Measurements from ENCODE around the gene FAM24A. TPM values are rescaled to one million over a fixed set of nuclear protein-coding genes. Genes with fewer than 3 reads are reported as not detected.
A peak's percentile ranks its signal among the peaks of the same experiment; 100 is the strongest.

Gene FAM24A
- polyA plus RNA-seq, 4 donors = not detected

GRCh38 chr10:122915700-122916099 is 5.3 kb downstream of the FAM24A start:
- DNase-seq (ENCODE audit: low read depth in 4 of 4, low spot score in 2 of 4) = no peak

DNA sequence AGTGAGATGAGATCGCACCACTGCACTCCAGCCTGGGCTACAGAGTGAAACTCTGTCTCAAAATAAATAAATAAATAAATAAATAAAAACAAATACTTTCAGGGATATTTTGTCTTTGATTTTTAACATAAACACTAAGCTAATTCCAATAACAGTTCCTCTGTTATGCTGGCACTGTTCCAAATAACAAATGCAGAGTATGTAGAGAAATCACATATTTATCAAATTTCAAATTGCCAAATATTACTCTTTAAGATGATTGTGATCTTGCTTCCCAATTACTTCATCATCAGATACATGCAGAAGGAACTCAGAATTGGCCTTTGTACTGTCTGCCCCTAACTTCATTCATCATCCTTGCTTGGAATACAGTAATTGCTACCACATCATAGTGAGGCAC is 19.7 kb downstream of the FAM24A start:
- DNase-seq (ENCODE audit: low read depth in 4 of 4, low spot score in 2 of 4) = no peak

DNA sequence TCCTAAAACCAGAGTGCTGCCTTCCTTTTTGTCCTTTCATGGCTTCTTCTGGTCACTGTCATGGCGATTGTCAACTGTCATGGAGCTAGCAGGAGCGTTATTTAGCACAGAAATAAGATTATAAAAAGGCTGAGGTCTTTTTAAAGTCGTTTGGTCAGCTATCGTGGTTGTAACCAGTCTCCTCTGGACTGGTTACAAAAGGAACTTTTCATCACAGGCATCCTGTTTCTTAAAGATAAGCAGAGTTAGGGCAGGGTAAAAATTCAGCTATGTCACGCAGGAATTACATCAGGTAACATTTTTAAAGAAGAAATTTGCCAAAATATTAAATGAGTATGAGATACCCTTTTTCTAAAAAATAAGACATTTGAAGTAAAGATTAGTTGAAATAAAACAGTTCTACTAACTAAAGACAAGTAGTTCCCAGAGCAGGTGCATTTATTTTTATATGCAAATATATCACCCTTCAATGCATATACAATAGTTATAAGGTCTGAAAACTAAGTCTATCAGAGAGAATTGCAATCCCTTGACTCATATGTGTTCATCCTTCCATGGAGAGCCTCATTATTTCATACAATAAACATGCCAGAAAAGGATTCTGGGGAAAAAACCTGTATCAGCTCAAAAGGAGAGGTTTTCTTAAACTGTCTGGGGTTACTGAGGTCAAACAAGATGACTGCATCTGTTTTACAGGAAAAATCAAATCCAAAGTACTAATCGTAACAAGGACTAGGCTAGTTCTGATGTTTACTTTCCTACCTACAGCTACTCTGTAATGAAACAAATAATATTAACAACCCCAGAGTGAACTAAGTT is 20.9 kb downstream of the FAM24A start:
- no peak for DNase-seq (ENCODE audit: low read depth in 4 of 4, low spot score in 2 of 4)

DNA sequence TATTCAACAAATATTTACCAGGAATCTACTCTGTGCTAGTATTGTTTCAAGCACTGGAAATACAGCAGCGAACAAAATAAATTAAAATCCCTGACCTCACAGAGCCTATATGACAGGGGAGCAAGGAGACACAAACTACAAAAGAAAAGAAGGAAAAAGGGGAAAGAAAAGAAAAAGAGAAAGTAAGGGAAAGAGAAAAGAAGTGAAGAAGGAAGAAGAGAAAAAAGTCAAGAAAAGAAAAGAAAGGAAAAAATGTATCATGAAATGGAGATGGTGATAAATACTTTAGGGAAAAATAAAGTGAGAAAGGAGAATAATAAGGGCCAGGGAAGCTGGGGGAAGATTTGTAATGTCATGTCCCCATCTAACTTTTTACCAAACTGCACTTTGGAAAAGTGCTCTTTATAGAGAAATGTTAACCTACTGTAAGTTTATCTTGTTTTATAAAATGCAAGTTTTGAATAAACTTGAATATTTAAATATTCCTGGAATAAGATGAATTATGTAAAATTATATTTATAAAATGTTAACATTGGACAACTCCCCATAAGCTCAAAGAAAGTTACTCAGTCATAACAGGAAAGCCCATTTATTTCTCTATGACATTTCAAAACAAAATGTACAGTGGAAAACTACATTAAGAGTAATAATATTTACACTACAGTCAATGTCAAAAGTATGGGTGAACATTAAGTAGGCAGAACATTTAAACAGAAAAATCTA is 28.9 kb downstream of the FAM24A start:
- DNase-seq (ENCODE audit: low read depth in 4 of 4, low spot score in 2 of 4) = no peak

GRCh38 chr10:122939856-122940543 is 29.6 kb downstream of the FAM24A start:
- DNase-seq (ENCODE audit: low read depth in 4 of 4, low spot score in 2 of 4) = no peak

GRCh38 chr10:122949296-122949695 is 38.9 kb downstream of the FAM24A start:
- DNase-seq (ENCODE audit: low read depth in 4 of 4, low spot score in 2 of 4) = no peak

DNA sequence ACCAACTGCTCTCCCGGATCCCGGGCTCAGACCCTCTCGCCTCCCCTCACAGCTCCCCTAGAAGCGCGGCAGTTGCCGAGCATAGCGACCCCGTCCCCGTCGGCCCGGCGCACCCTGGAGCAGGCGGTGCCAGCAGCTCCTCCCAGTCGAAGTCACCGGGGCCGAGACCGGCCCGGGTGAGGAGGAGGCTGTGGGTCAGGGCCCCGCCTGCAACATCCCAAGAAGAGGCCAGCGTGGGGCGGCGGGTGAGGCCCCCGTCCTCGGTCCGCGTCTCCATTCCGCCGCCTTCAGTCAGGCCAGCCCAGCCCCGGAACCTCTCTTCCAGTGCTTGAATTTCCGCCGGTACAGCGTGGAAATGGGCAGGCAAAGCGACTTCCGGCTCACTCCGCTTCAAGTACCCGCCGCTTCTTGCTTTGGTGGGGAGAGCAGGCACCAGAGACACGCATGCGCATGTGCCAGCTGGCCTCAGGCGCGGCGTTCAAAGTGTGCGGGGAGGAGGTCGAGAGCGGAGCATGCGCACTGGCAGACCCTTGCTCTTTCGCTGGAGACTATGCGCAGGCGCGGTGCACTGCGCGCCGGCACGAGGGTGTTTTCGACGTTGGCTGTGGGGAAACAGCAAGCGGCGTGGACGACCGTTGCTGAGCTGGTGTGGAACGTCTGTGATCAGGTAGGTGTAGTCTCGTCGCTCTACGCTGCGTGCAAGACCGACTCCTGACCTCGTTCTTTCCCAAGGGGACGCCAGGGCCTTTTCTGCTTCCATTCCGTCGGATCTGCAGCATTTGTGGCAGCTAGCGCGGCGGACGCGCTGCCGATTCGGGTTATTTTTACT is 43.7 kb downstream of the FAM24A start, which contains the start of gene C10orf88:
Gene C10orf88 (minus strand): TSS at position 326 of the 829 bp plus-strand sequence. CDS start 49 bp downstream, at position 277.
- peak; percentile 85 to 96 (median 94) for DNase-seq (ENCODE audit: low read depth in 4 of 4, low spot score in 2 of 4)

DNA sequence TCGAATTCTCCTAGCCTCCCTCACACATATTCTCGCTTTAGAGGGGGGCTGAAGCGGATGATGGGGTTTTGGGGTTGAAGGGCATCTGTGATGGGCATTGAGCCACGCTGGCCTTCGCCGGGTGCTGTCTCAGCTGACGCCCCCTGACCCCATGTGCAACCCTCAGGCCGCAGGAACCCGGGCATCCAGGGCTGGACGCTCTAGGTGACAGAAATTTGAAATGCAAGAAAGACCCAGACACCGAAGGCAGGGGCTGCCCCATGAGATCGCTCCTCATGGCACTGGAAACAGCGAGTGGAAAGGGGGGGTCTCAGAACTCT is 44.3 kb downstream of the FAM24A start:
- DNase-seq (ENCODE audit: low read depth in 4 of 4, low spot score in 2 of 4) = no peak

DNA sequence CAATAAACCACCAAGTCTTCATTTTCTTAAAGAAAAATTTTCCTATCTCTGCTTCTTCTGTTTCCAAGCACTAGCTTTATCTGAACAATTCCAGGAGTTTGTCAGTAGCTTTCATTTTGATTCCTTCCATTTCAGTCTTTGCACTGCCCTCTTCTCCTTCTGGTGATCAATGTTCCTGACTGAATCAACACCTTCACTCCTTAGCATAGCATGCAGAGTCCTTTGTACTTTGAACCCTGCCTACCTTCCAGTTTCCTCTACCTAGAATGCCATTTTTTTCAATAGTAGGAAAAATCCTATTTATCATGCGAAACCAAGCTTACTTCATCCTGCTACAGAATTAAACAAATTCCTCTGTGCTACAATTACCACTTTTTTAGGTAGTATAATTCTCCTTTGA is 45.5 kb downstream of the FAM24A start:
- no peak for DNase-seq (ENCODE audit: low read depth in 4 of 4, low spot score in 2 of 4)

GRCh38 chr10:122957474-122957873 is 47.1 kb downstream of the FAM24A start:
- no peak for DNase-seq (ENCODE audit: low read depth in 4 of 4, low spot score in 2 of 4)

DNA sequence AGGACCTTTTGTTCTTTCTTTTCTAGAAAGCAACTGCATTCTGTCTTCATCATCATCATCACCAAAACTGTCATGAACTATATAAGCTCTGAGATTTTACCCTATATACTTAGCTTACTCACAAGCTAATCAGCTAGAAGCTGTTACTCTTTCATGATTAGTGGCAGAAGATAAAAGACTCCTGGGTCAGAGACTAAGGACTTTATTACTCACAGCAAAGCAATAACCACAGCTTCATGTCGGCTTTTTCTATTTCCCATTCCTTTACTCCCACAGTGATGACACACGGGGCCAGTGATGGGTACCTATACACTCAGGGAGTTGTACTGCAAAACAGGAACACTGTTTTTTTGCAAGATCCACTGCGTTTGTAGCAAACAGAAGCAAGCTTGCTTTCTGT is 52.0 kb downstream of the FAM24A start:
- DNase-seq (ENCODE audit: low read depth in 4 of 4, low spot score in 2 of 4) = no peak

Other genes starting within 250 kb of the FAM24A start
- not detected for gene C10orf120, start 210.8 kb upstream of the FAM24A start, polyA plus RNA-seq (ENCODE audit: insufficient read length in 4 of 4)
- gene CUZD1, start 64.8 kb upstream of the FAM24A start, polyA plus RNA-seq (ENCODE audit: insufficient read length in 4 of 4) = 1 to 10 TPM; 1.0 to 2.5 (median 1.8) TPM
- 1 to 10 TPM; 4.8 to 7.4 (median 6.6) TPM for gene FAM24B, start 31.0 kb upstream of the FAM24A start, polyA plus RNA-seq (ENCODE audit: insufficient read length in 4 of 4)
- 10 to 100 TPM; 15.2 to 20.5 (median 19.7) TPM for gene C10orf88, start 43.6 kb downstream of the FAM24A start, polyA plus RNA-seq (ENCODE audit: insufficient read length in 4 of 4)
- gene PSTK, start 69.8 kb downstream of the FAM24A start, polyA plus RNA-seq (ENCODE audit: insufficient read length in 4 of 4) = 10 to 100 TPM in 3 of 4 donors, 1 to 10 TPM in 1; 9.0 to 12.0 (median 11.2) TPM
- gene IKZF5, start 98.2 kb downstream of the FAM24A start, polyA plus RNA-seq (ENCODE audit: insufficient read length in 4 of 4) = 10 to 100 TPM; 18.2 to 27.4 (median 21.5) TPM
- 10 to 100 TPM; 20.3 to 30.2 (median 25.8) TPM for gene ACADSB, start 98.4 kb downstream of the FAM24A start, polyA plus RNA-seq (ENCODE audit: insufficient read length in 4 of 4)
- gene HMX3, start 225.4 kb downstream of the FAM24A start, polyA plus RNA-seq (ENCODE audit: insufficient read length in 4 of 4) = not detected
- gene HMX2, start 237.5 kb downstream of the FAM24A start, polyA plus RNA-seq (ENCODE audit: insufficient read length in 4 of 4) = 1 to 10 TPM; 1.4 to 2.9 (median 2.2) TPM
- gene BUB3, start 243.8 kb downstream of the FAM24A start, polyA plus RNA-seq (ENCODE audit: insufficient read length in 4 of 4) = 100 to 1,000 TPM; 118 to 122 (median 120) TPM